ENCODE measurements around the gene EMC1. TPM values are rescaled to one million over a fixed set of nuclear protein-coding genes. Genes with fewer than 3 reads are reported as not detected.
"Not testable (repeated sequence)": the region's sequence is repeated elsewhere in the genome, so short reads cannot be mapped to it uniquely, and the experiment has no call there.

EMC1 gene
- polyA plus RNA-seq, 1 donor from 2014 or later, result 19.5 TPM

GRCh38 chr1:19272064-19272463, 20.7 kb upstream of the EMC1 start:
- Mint-ChIP-seq H3K9me3 (peaks cover 0 to 4% (median 0%) of the 10 kb centered on the region in 3 donors), H3K4me1 (no peaks in the 10 kb centered on the region), H3K4me3 (no peak overlapping the region), H3K27me3 (peaks cover 12% of the 10 kb centered on the region), H3K36me3 (peaks cover 6% of the 10 kb centered on the region), H3K27ac (no peak overlapping the region)

GRCh38 chr1:19270343-19270730, 19.0 kb upstream of the EMC1 start:
- not testable (repeated sequence) for H3K4me1 Mint-ChIP-seq, H3K27ac Mint-ChIP-seq, H3K36me3 Mint-ChIP-seq, H3K9me3 Mint-ChIP-seq, H3K4me3 Mint-ChIP-seq
- peaks cover 12% of the 10 kb centered on the region for H3K27me3 Mint-ChIP-seq

GRCh38 chr1:19269427-19270342, 18.4 kb upstream of the EMC1 start:
- H3K4me3 Mint-ChIP-seq, H3K4me1 Mint-ChIP-seq, H3K27ac Mint-ChIP-seq, H3K36me3 Mint-ChIP-seq, H3K9me3 Mint-ChIP-seq: not testable (repeated sequence)
- H3K27me3 Mint-ChIP-seq, result peaks cover 12% of the 10 kb centered on the region

- no peak overlapping the region for H3K27ac Mint-ChIP-seq
- H3K9me3 Mint-ChIP-seq, result no peaks in the 10 kb centered on the region
- H3K36me3 Mint-ChIP-seq, result peaks cover 2% of the 10 kb centered on the region
- H3K4me3 Mint-ChIP-seq, result no peak overlapping the region
- no peaks in the 10 kb centered on the region for H3K4me1 Mint-ChIP-seq
- H3K27me3 Mint-ChIP-seq, result peaks cover 9% of the 10 kb centered on the region
These were observed 17.1 kb upstream of the EMC1 start for GRCh38 chr1:19268445-19268844.

- Mint-ChIP-seq H3K4me1 (peaks cover 0 to 2% (median 0%) of the 10 kb centered on the region in 3 donors), H3K9me3 (no peaks in the 10 kb centered on the region), H3K27ac (no peak overlapping the region), H3K27me3 (no peaks in the 10 kb centered on the region), H3K4me3 (no peak overlapping the region), H3K36me3 (no peaks in the 10 kb centered on the region)
These were observed 11.4 kb upstream of the EMC1 start for GRCh38 chr1:19262744-19263143.

- Mint-ChIP-seq H3K36me3 (no peaks in the 10 kb centered on the region), H3K9me3 (no peaks in the 10 kb centered on the region), H3K4me1 (peaks cover 0 to 2% (median 0%) of the 10 kb centered on the region in 3 donors), H3K27me3 (no peaks in the 10 kb centered on the region), H3K27ac (peak overlapping the region in 1 of 3 donors; percentile 82), H3K4me3 (no peak overlapping the region)
These were observed 10.7 kb upstream of the EMC1 start for GRCh38 chr1:19262047-19262446.

GRCh38 chr1:19260211-19261138, 9.2 kb upstream of the EMC1 start:
- H3K4me1 Mint-ChIP-seq, result peaks cover 0 to 2% (median 0%) of the 10 kb centered on the region in 3 donors
- no peaks in the 10 kb centered on the region for H3K36me3 Mint-ChIP-seq
- H3K27me3 Mint-ChIP-seq, result no peaks in the 10 kb centered on the region
- no peak overlapping the region for H3K27ac Mint-ChIP-seq
- no peaks in the 10 kb centered on the region for H3K9me3 Mint-ChIP-seq
- H3K4me3 Mint-ChIP-seq, result no peak overlapping the region

- no peaks in the 10 kb centered on the region for H3K27me3 Mint-ChIP-seq
- H3K4me3 Mint-ChIP-seq, result no peak overlapping the region
- no peak overlapping the region for H3K27ac Mint-ChIP-seq
- H3K36me3 Mint-ChIP-seq, result peaks cover under 1% of the 10 kb centered on the region
- H3K4me1 Mint-ChIP-seq, result peaks cover 3 to 6% (median 4%) of the 10 kb centered on the region in 3 donors
- no peaks in the 10 kb centered on the region for H3K9me3 Mint-ChIP-seq
These were observed 7.0 kb upstream of the EMC1 start for GRCh38 chr1:19258353-19258752.

- Mint-ChIP-seq H3K4me3 (no peak overlapping the region), H3K36me3 (peaks cover 2% of the 10 kb centered on the region), H3K27ac (no peak overlapping the region), H3K27me3 (no peaks in the 10 kb centered on the region), H3K9me3 (no peaks in the 10 kb centered on the region), H3K4me1 (peaks cover 9 to 12% (median 10%) of the 10 kb centered on the region in 3 donors)
These were observed 6.0 kb upstream of the EMC1 start for GRCh38 chr1:19257178-19257914.

- H3K27ac Mint-ChIP-seq, H3K36me3 Mint-ChIP-seq, H3K4me3 Mint-ChIP-seq, H3K27me3 Mint-ChIP-seq, H3K9me3 Mint-ChIP-seq: not testable (repeated sequence)
- H3K4me1 Mint-ChIP-seq, result peaks cover 9 to 19% (median 10%) of the 10 kb centered on the region in 3 donors
These were observed 5.0 kb upstream of the EMC1 start for GRCh38 chr1:19256301-19256700.

- peaks cover 16 to 26% (median 18%) of the 10 kb centered on the region in 3 donors for H3K4me1 Mint-ChIP-seq
- peaks cover 2% of the 10 kb centered on the region for H3K36me3 Mint-ChIP-seq
- H3K9me3 Mint-ChIP-seq, result no peaks in the 10 kb centered on the region
- no peaks in the 10 kb centered on the region for H3K27me3 Mint-ChIP-seq
- no peak overlapping the region for H3K4me3 Mint-ChIP-seq
- peak overlapping the region in 1 of 3 donors; percentile 46 for H3K27ac Mint-ChIP-seq
These were observed 4.0 kb upstream of the EMC1 start for GRCh38 chr1:19255288-19255687.

- H3K9me3 Mint-ChIP-seq, result no peaks in the 10 kb centered on the region
- no peaks in the 10 kb centered on the region for H3K27me3 Mint-ChIP-seq
- no peak overlapping the region for H3K27ac Mint-ChIP-seq
- peak overlapping the region in 1 of 4 donors; percentile 40 for H3K4me3 Mint-ChIP-seq
- H3K36me3 Mint-ChIP-seq, result peaks cover 2% of the 10 kb centered on the region
- peaks cover 17 to 28% (median 20%) of the 10 kb centered on the region in 3 donors for H3K4me1 Mint-ChIP-seq
These were observed 3.1 kb upstream of the EMC1 start for GRCh38 chr1:19254416-19254815.

GRCh38 chr1:19250629-19251304, 557 bp downstream of the EMC1 start:
- Mint-ChIP-seq H3K4me3 (peak overlapping the region; percentile 93 to 99 (median 98)), H3K9me3 (no peaks in the 10 kb centered on the region), H3K27ac (peak overlapping the region; percentile 90 to 96 (median 95)), H3K36me3 (peaks cover 2% of the 10 kb centered on the region), H3K27me3 (no peaks in the 10 kb centered on the region), H3K4me1 (peaks cover 17 to 28% (median 24%) of the 10 kb centered on the region in 3 donors)
